HepG2 (cell line): ENCODE results near the gene P4HA1. TPM values are rescaled to one million over a fixed set of nuclear protein-coding genes. Genes with fewer than 3 reads are reported as not detected.
A peak's percentile ranks its signal among the peaks of the same experiment; 100 is the strongest.

Experiments used
- ATAC-seq: fragments of 200-7000 bp; cut with Tn5 transposase; 3 replicates; pipeline ENCODE4 v1.9.1; 2020; ENCODE audit warnings: mild to moderate bottlenecking, moderate library complexity
- BruUV-seq: library from RNA; stranded (reverse); fragments of 400-500 nt; replicated peaks from 2 replicates; lab custom pipeline; 2021; lab: Mats Ljungman, UMichigan
- CTCF ChIA-PET: fragments of 300-600 bp; formaldehyde crosslinking; extraction: SDS; loops from one replicate; lab custom pipeline; 2021; ENCODE audit warnings: low total read pairs, inconsistent platforms, low intra/inter-chr PET ratio; lab: Yijun Ruan, JAX
- POLR2A ChIA-PET: fragments of 350-600 bp; sonication (Branson Sonifier 250); formaldehyde crosslinking; loops from one replicate; lab custom pipeline; 2020; ENCODE audit warnings: antibody characterized with exemption, inconsistent platforms; lab: Yijun Ruan, JAX
- DNase-seq: peaks from one replicate; pipeline ENCODE4 v3.0.0-alpha.2; 2015; ENCODE audit warnings: low spot score
- FAIRE-seq: peaks from 3 replicates; lab custom pipeline; 2011; peaks lifted over from hg19 to GRCh38; lab: Jason Lieb, UNC
- H2AFZ ChIP-seq: one replicate; pipeline ENCODE4 v1.6.1; 2011; ENCODE audit warnings: low read length, inconsistent platforms
- H3K27ac ChIP-seq: fragments of 300-600 bp; 3 replicates; pipeline ENCODE4 v1.8.0; 2011; ENCODE audit warnings: mixed run types, mild to moderate bottlenecking, mixed read lengths, low read length, inconsistent platforms; ENCODE audit not compliant: insufficient read depth; ENCODE audit errors: extremely low read length
- H3K27me3 ChIP-seq, 2 experiments: fragments of 200-600 bp in 1 of 2; 2 replicates in 1 of 2; 3 replicates in 1 of 2; pipeline versions ENCODE4 v1.6.0 to v1.8.0; 2011; ENCODE audit warnings: low read length in 2 of 2, mild to moderate bottlenecking in 2 of 2, moderate library complexity in 2 of 2, inconsistent platforms in 1 of 2; ENCODE audit not compliant: insufficient read depth in 2 of 2, control insufficient read depth in 1 of 2
- H3K36me3 ChIP-seq, 2 experiments: fragments of 200-600 bp in 1 of 2; replicated peaks in 1 of 2; 2 replicates in 1 of 2; 3 replicates in 1 of 2; pipeline versions ENCODE4 v1.5.1 to v1.8.0; 2011; ENCODE audit warnings: low read length in 2 of 2, inconsistent platforms in 1 of 2; ENCODE audit not compliant: insufficient read depth in 2 of 2, control insufficient read depth in 1 of 2
- H3K4me1 ChIP-seq: 2 replicates; pipeline ENCODE4 v1.5.1; 2012; ENCODE audit warnings: low read length, inconsistent platforms; ENCODE audit not compliant: insufficient read depth
- H3K4me2 ChIP-seq: 2 replicates; pipeline ENCODE4 v1.6.0; 2011; ENCODE audit warnings: low read depth, low read length, inconsistent platforms
- H3K4me3 ChIP-seq, 3 experiments: fragments of 200-600 bp in 1 of 3; sonication (generic), shearing (Covaris generic) in 1 of 3; replicated peaks in 1 of 3; 2 replicates each; pipeline ENCODE4 v1.5.1; 2011 to 2016; ENCODE audit warnings: low read length in 3 of 3, inconsistent platforms in 2 of 3, low read depth in 2 of 3, mild to moderate bottlenecking in 2 of 3, control low read depth in 1 of 3, mixed read lengths in 1 of 3; ENCODE audit not compliant: insufficient read depth in 1 of 3
- H3K79me2 ChIP-seq: one replicate; pipeline ENCODE4 v1.6.1; 2011; ENCODE audit warnings: low read length, inconsistent platforms; ENCODE audit not compliant: insufficient read depth
- H3K9ac ChIP-seq: 2 replicates; pipeline ENCODE4 v1.6.0; 2011; ENCODE audit warnings: mild to moderate bottlenecking, low read depth, low read length, inconsistent platforms; ENCODE audit not compliant: insufficient read depth
- H3K9me3 ChIP-seq: 2 replicates; pipeline ENCODE4 v1.5.1; 2012; ENCODE audit warnings: mild to moderate bottlenecking, low read length
- H4K20me1 ChIP-seq: 2 replicates; pipeline ENCODE4 v1.6.0; 2011; ENCODE audit warnings: inconsistent platforms, mild to moderate bottlenecking, low read length, moderate library complexity; ENCODE audit not compliant: insufficient read depth
- ATF1 ChIP-seq: IDR thresholded peaks from 2 replicates; pipeline ENCODE4 v1.6.1; 2016; ENCODE audit warnings: mild to moderate bottlenecking, control low read depth
- DPF2 ChIP-seq: sonication (generic); formaldehyde crosslinking; IDR thresholded peaks from 2 replicates; pipeline ENCODE4 v1.4.0; 2020; ENCODE audit warnings: mild to moderate bottlenecking, low read depth, missing genetic modification reagents, borderline replicate concordance
- E2F5 ChIP-seq: sonication (generic); formaldehyde crosslinking; conservative IDR thresholded peaks from 2 replicates; pipeline ENCODE4 v1.4.0; 2020; ENCODE audit warnings: missing genetic modification reagents
- HIC2 ChIP-seq: sonication (generic); formaldehyde crosslinking; IDR thresholded peaks from 2 replicates; pipeline ENCODE4 v1.9.0; 2022; ENCODE audit warnings: low read depth, missing genetic modification reagents
- HNF1A ChIP-seq, 2 experiments: sonication (generic) in 1 of 2; formaldehyde crosslinking in 1 of 2; IDR thresholded peaks; 2 replicates each; pipeline versions ENCODE4 v1.4.0 to v1.6.1; 2016 to 2020; ENCODE audit warnings: borderline replicate concordance in 1 of 2, low read depth in 1 of 2, mild to moderate bottlenecking in 1 of 2, missing genetic modification reagents in 1 of 2
- NCOA2 ChIP-seq: sonication (generic); formaldehyde crosslinking; IDR thresholded peaks from 2 replicates; pipeline ENCODE4 v1.8.0; 2022; ENCODE audit warnings: inconsistent platforms
- POLR2G ChIP-seq: fragments of 200-400 bp; formaldehyde crosslinking; IDR thresholded peaks from 2 replicates; pipeline ENCODE4 v1.6.1; 2018; ENCODE audit warnings: mild to moderate bottlenecking, low read depth, low read length, moderate library complexity
- SOX13 ChIP-seq, 3 experiments: fragments of 450-650 bp in 1 of 3; sonication (generic) in 1 of 3; formaldehyde crosslinking in 1 of 3; IDR thresholded peaks in 2 of 3; conservative IDR thresholded peaks in 1 of 3; 2 replicates each; pipeline versions ENCODE4 v1.5.0 to v1.6.1; 2016 to 2020; ENCODE audit warnings: antibody characterized with exemption in 1 of 3, mild to moderate bottlenecking in 1 of 3, missing compliant biosample characterization in 1 of 3, missing genetic modification reagents in 1 of 3, moderate library complexity in 1 of 3
- ZNF773 ChIP-seq: sonication (generic); formaldehyde crosslinking; IDR thresholded peaks from 2 replicates; pipeline ENCODE4 v1.4.0; 2020; ENCODE audit warnings: missing genetic modification reagents, borderline replicate concordance
- WGBS: methylation state at CpG from one replicate; pipeline ENCODE4 v1.1.6; 2017; ENCODE audit warnings: low lambda C conversion rate; 5-methylcytosine and 5-hydroxymethylcytosine counted together
- in situ Hi-C: cut with HindIII; loops from 2 replicates; pipeline ENCODE4 v1.10.0; 2017; ENCODE audit warnings: low pct_unique_long_range_greater_than_20kb; ENCODE audit not compliant: extremely low pct_ligation_motif_present
- intact Hi-C: fragments of 100-400 bp; cut with micrococcal nuclease; formaldehyde crosslinking; loops from one replicate; pipeline ENCODE4 v1.10.0; 2022; ENCODE audit not compliant: unreplicated experiment
- polyA plus RNA-seq, 8 experiments: library from polyadenylated mRNA; depleted of rRNA in 3 of 8; stranded (reverse) in 7 of 8; unstranded in 1 of 8; fragments of >200 nt; fragmentation: Illumina TruSeq in 4 of 8; extraction: Trizol in 4 of 8; gene quantifications; 2 replicates each; pipeline versions ENCODE4 v1.2.1 to v1.2.3, GENCODE V29; 2011 to 2016; ENCODE audit warnings: low read depth in 4 of 8, missing spikeins in 1 of 8, mixed read lengths in 1 of 8; ENCODE audit not compliant: insufficient read depth in 1 of 8
- total RNA-seq, 5 experiments: library from RNA; depleted of rRNA; stranded (reverse); fragments of >200 nt; fragmentation: Illumina TruSeq; extraction: Trizol; gene quantifications; 2 replicates each; pipeline ENCODE4 v1.2.3, GENCODE V29; 2016; ENCODE audit warnings: low read depth in 1 of 5
- TF ChIP-seq, protein P1 (sequence below): IDR thresholded peaks from 2 replicates; pipeline ENCODE4 v1.6.1; 2012; ENCODE audit warnings: low read length, improper control_type of control experiment

The P4HA1 gene
- total and polyA plus RNA-seq, 2 of the 13 experiments (the other 11 are each of a cell fraction or from before 2014, with no cell fraction given), result 63.1 to 196 TPM

DNA sequence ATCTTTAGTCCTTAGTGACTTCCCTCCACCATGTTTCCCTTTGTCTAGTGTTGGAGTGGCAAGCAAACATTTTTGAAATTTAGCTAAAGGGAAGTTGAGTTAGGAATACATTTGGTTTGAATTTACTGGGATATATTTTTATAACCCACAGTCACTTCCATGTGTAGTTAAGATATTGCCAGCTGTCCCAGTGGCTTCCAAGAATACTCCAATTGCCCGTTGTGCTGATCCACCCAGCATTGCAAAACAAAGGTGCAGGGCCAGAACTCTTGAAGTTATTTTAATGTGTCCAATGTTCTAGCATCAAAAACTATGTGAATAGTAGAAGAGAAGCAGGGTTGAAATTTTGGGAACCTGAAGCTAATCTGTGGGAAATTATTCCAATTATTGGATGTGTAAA, 2.5 kb upstream of the P4HA1 start (continued):
- TF ChIP-seq HIC2 (no peak), POLR2G (no peak), SOX13 (IDR thresholded peaks at IDR 0.05) (no peak), SOX13 (CRISPR knock-in tag; conservative IDR thresholded peaks at IDR 0.05 in 1 of 2, IDR thresholded peaks at IDR 0.05 in 1 of 2) (no peak), HNF1A (IDR thresholded peaks at IDR 0.05; ENCODE audit: low read depth) (no peak), HNF1A (CRISPR knock-in tag; IDR thresholded peaks at IDR 0.05; ENCODE audit: borderline replicate concordance) (no peak)
- TF ChIP-seq, all 625 proteins: peak for 0

- FAIRE-seq (no peak), DNase-seq (no peak), ATAC-seq (peak; percentile 10)
- POLR2A ChIA-PET, result interaction anchor here (0.6 to 6.7 kb wide), 12 partner anchors 12 to 150 kb away, joined by 3 to 72 read pairs (median 5); partner anchors contain the start of genes DNAJC9 and NUDT13
- CTCF ChIA-PET, result interaction anchor here (2.3 kb wide), 1 partner anchor 62 kb away, joined by 15 read pairs; no protein-coding TSS in a partner anchor
- TSS peak; percentile 84 for BruUV-seq
- peaks cover 23% of the 10 kb centered on the region for H3K4me1 ChIP-seq
- H2AFZ ChIP-seq, result peak overlapping the region; percentile 30
- peak overlapping the region; percentile 97 to 100 (median 99) for H3K4me3 ChIP-seq
- H3K27me3 ChIP-seq, result no peaks in the 10 kb centered on the region; a peak in 1 of 5 replicates
- H3K9ac ChIP-seq, result peak overlapping the region; percentile 94
- H3K36me3 ChIP-seq, result no peaks in the 10 kb centered on the region
- H3K79me2 ChIP-seq, result peaks cover 42% of the 10 kb centered on the region
- in situ Hi-C loops, result no loop called here
- H3K4me2 ChIP-seq, result peak overlapping the region; percentile 76
- intact Hi-C loops, result loop anchor here (2.0 kb wide), 1 partner anchor 72 kb away; the partner anchor contains the start of genes ECD and FAM149B1
- 39% methylated on average over 4 of the region's 4 CpGs for WGBS
- TF ChIP-seq ZNF773 (CRISPR knock-in tag), result 0 out of 2 replicates have a peak, but pooled peaks have one; percentile 3
- TF ChIP-seq E2F5 (CRISPR knock-in tag), result no peak
- TF ChIP-seq, protein P1, sequence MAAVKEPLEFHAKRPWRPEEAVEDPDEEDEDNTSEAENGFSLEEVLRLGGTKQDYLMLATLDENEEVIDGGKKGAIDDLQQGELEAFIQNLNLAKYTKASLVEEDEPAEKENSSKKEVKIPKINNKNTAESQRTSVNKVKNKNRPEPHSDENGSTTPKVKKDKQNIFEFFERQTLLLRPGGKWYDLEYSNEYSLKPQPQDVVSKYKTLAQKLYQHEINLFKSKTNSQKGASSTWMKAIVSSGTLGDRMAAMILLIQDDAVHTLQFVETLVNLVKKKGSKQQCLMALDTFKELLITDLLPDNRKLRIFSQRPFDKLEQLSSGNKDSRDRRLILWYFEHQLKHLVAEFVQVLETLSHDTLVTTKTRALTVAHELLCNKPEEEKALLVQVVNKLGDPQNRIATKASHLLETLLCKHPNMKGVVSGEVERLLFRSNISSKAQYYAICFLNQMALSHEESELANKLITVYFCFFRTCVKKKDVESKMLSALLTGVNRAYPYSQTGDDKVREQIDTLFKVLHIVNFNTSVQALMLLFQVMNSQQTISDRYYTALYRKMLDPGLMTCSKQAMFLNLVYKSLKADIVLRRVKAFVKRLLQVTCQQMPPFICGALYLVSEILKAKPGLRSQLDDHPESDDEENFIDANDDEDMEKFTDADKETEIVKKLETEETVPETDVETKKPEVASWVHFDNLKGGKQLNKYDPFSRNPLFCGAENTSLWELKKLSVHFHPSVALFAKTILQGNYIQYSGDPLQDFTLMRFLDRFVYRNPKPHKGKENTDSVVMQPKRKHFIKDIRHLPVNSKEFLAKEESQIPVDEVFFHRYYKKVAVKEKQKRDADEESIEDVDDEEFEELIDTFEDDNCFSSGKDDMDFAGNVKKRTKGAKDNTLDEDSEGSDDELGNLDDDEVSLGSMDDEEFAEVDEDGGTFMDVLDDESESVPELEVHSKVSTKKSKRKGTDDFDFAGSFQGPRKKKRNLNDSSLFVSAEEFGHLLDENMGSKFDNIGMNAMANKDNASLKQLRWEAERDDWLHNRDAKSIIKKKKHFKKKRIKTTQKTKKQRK, result no peak
- 0 out of 2 replicates have a peak, but pooled peaks have one; percentile 6 for TF ChIP-seq NCOA2 (CRISPR knock-in tag)
- 0 out of 2 replicates have a peak, but pooled peaks have one; percentile 48 for TF ChIP-seq ATF1 (CRISPR knock-in tag)
- no peak for TF ChIP-seq DPF2 (CRISPR knock-in tag)
- H4K20me1 ChIP-seq, result peaks cover 23% of the 10 kb centered on the region
- H3K9me3 ChIP-seq, result no peaks in the 10 kb centered on the region
- H3K27ac ChIP-seq, result peak overlapping the region; percentile 84
Observed at GRCh38 chr10:73097305-73097670, 622 bp upstream of the P4HA1 start.
